A549 treated with RU486 at 1 μM for 4 hours (cell line): ENCODE results near the gene PAXIP1. TPM values are rescaled to one million over a fixed set of nuclear protein-coding genes. Genes with fewer than 3 reads are reported as not detected.

Experiments
- total RNA-seq: library from RNA; stranded (reverse); fragments of 200-300 nt; extraction: Qiagen RNA extraction; gene quantifications from 5 replicates; pipeline ENCODE4 v1.2.3, GENCODE V29; 2022; ENCODE audit warnings: low read depth

The PAXIP1 gene
- 13.5 to 17.0 TPM (median 15.4 TPM) in 5 replicates for total RNA-seq

GRCh38 chr7:155003092-155003375 lies at the start of gene PAXIP1:
TSS of gene PAXIP1 (minus strand) at chr7:155003124. CDS start at chr7:155002929, 195 bp downstream.

Other genes with a start within 250 kb of the PAXIP1 start
- gene HTR5A, start 67.2 kb upstream of the PAXIP1 start, total RNA-seq: not detected in 5 replicates